Measurements from ENCODE around the gene COQ2. TPM values are rescaled to one million over a fixed set of nuclear protein-coding genes. Genes with fewer than 3 reads are reported as not detected.

The COQ2 gene
- total and polyA plus RNA-seq, 2 experiments from 2014 or later, result 21.1 to 25.3 TPM

DNA sequence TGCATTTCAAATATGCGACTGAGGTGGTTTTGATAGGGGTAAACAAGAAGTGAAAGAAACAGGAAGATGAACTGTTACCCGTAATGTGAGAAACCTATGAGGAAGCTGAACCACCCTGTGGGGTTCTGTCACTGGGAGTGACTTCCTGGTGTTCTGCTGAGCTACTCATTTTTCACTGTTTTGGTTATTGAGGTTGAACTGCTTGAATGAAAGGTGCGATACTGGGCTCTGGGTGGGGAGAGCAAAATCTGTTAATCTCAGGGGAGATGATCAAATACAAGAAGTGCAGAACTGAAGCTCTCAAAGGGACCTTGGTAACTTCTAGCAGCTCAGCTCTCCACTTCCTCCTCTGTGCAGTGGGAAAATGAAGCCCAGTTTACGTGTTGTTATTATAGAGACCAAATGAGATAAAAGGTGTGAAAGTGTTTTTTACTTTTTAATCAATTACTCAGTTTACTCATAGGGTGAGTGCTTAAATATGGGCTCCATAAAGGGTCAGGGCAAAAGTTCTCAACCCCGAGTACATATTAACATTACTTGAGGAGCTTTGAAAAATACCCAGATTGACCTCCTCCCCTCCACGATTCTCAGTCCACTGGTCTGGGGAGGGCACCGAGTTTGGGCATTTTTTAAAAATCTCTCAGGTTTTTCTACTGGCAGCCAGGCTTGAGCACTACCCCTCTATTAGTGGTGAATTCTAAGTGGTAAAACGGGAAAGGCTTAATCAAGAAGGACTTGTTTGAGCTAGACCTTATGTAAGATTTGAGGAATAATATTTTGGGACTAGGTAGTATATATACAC lies 66.7 kb downstream of the COQ2 start:
- H3K27ac Mint-ChIP-seq, result no peak overlapping the region
- peaks cover 7% of the 10 kb centered on the region; the same call in 2 of the 3 replicates for H3K4me1 Mint-ChIP-seq
- Histone ChIP-seq H3K27me3 (ENCODE audit: insufficient read depth) (no peaks in the 10 kb centered on the region), H2AFZ (0 out of 2 replicates have a peak overlapping the region, but pooled peaks have one; percentile 47), H3K4me3 (no peak overlapping the region), H3K27ac (ENCODE audit: low read depth) (no peak overlapping the region), H4K20me1 (replicated peaks; ENCODE audit: insufficient read depth) (no peaks in the 10 kb centered on the region; the same call in 1 of the 2 replicates), H3F3A (replicated peaks; ENCODE audit: low read depth) (no peaks in the 10 kb centered on the region), H3K4me1 (ENCODE audit: insufficient read depth) (peaks cover 3% of the 10 kb centered on the region; the same call in 1 of the 2 replicates), H3K4me2 (no peak overlapping the region), H3K79me2 (replicated peaks; ENCODE audit: insufficient read depth) (no peaks in the 10 kb centered on the region), H3K36me3 (ENCODE audit: insufficient read depth) (no peaks in the 10 kb centered on the region), H3K9me2 (ENCODE audit: insufficient read depth) (no peaks in the 10 kb centered on the region)
- ATAC-seq, result no peak
- no peak for TF ChIP-seq POLR2AphosphoS5 (IDR thresholded peaks at IDR 0.05; ENCODE audit: low read depth)
- TF ChIP-seq CREB1 (CRISPR knock-in tag; IDR thresholded peaks at IDR 0.05; ENCODE audit: low read depth), result no peak
- no peak for TF ChIP-seq NANOG (IDR thresholded peaks at IDR 0.05; ENCODE audit: borderline replicate concordance)
- no peak for TF ChIP-seq STAT1 (IDR thresholded peaks at IDR 0.05; ENCODE audit: unreplicated experiment)
- no peak for TF ChIP-seq ZNF331 (CRISPR knock-in tag; IDR thresholded peaks at IDR 0.05; ENCODE audit: low read depth)
- no peak for TF ChIP-seq JUNB (IDR thresholded peaks at IDR 0.05; ENCODE audit: unreplicated experiment)
- TF ChIP-seq, protein P1, sequence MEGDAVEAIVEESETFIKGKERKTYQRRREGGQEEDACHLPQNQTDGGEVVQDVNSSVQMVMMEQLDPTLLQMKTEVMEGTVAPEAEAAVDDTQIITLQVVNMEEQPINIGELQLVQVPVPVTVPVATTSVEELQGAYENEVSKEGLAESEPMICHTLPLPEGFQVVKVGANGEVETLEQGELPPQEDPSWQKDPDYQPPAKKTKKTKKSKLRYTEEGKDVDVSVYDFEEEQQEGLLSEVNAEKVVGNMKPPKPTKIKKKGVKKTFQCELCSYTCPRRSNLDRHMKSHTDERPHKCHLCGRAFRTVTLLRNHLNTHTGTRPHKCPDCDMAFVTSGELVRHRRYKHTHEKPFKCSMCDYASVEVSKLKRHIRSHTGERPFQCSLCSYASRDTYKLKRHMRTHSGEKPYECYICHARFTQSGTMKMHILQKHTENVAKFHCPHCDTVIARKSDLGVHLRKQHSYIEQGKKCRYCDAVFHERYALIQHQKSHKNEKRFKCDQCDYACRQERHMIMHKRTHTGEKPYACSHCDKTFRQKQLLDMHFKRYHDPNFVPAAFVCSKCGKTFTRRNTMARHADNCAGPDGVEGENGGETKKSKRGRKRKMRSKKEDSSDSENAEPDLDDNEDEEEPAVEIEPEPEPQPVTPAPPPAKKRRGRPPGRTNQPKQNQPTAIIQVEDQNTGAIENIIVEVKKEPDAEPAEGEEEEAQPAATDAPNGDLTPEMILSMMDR (conservative IDR thresholded peaks at IDR 0.05; ENCODE audit: low read depth in 2 of 2), result no peak
- no peak for TF ChIP-seq EZH2 (IDR thresholded peaks at IDR 0.05; ENCODE audit: low read depth, unreplicated experiment)
- no peak for TF ChIP-seq REST (IDR thresholded peaks at IDR 0.05; ENCODE audit: unreplicated experiment)
- no peak for TF ChIP-seq ZNF462 (CRISPR knock-in tag; IDR thresholded peaks at IDR 0.05)
- TF ChIP-seq EZH2phosphoT487 (IDR thresholded peaks at IDR 0.05; ENCODE audit: unreplicated experiment), result no peak
- no peak for TF ChIP-seq ZNF114 (CRISPR knock-in tag; IDR thresholded peaks at IDR 0.05)
- TF ChIP-seq ETS1 (IDR thresholded peaks at IDR 0.05), result no peak
- peaks cover 6% of the 10 kb centered on the region for H3K27me3 Mint-ChIP-seq (ENCODE audit: insufficient read depth, low read depth, poor library complexity)
- H3K36me3 Mint-ChIP-seq (ENCODE audit: low read depth), result no peaks in the 10 kb centered on the region
- H3K4me3 Mint-ChIP-seq, result no peak overlapping the region
- H3K9me3 Mint-ChIP-seq, result peaks cover 5% of the 10 kb centered on the region; the same call in 2 of the 3 replicates
- no peak for DNase-seq (ENCODE audit: low spot score)
